Progenitor cell of endocrine pancreas (in vitro differentiated cells): Measurements from ENCODE around the gene GRIN2A. TPM values are rescaled to one million over a fixed set of nuclear protein-coding genes. Genes with fewer than 3 reads are reported as not detected.

Source experiments
- DNase-seq: peaks from one replicate; pipeline ENCODE4 v3.0.0; 2021; ENCODE audit warnings: low spot score; ENCODE audit not compliant: unreplicated experiment
- H3K27ac Mint-ChIP-seq: 2 replicates; pipeline ENCODE4 v1.8.0; 2021; ENCODE audit warnings: mild to moderate bottlenecking, moderate library complexity, mixed read lengths
- H3K27me3 Mint-ChIP-seq: 2 replicates; pipeline ENCODE4 v1.8.0; 2021; ENCODE audit warnings: mixed read lengths
- H3K36me3 Mint-ChIP-seq: 2 replicates; pipeline ENCODE4 v1.8.0; 2022; ENCODE audit warnings: mixed read lengths; ENCODE audit not compliant: insufficient read depth
- H3K4me1 Mint-ChIP-seq: 2 replicates; pipeline ENCODE4 v1.8.0; 2021; ENCODE audit warnings: low read depth, mixed read lengths
- H3K4me3 Mint-ChIP-seq: 2 replicates; pipeline ENCODE4 v1.8.0; 2021; ENCODE audit warnings: low read depth, mild to moderate bottlenecking, moderate library complexity, mixed read lengths
- H3K9me3 Mint-ChIP-seq: 2 replicates; pipeline ENCODE4 v1.8.0; 2021; ENCODE audit warnings: low read depth, mixed read lengths
- CTCF ChIP-seq: fragments of 200-600 bp; sonication (generic); IDR thresholded peaks from one replicate; pipeline ENCODE4 v1.5.0; 2021; ENCODE audit warnings: antibody characterized with exemption, mild to moderate bottlenecking; ENCODE audit not compliant: unreplicated experiment
- total RNA-seq: library from RNA; stranded (reverse); gene quantifications from 2 replicates; pipeline ENCODE4 v1.2.1, GENCODE V29; 2021

GRIN2A gene
- total RNA-seq, 1 donor from 2014 or later, result 1.7 TPM

- H3K36me3 Mint-ChIP-seq, result no peaks in the 10 kb centered on the region
- DNase-seq, result no peak
- no peak overlapping the region for H3K27ac Mint-ChIP-seq
- TF ChIP-seq CTCF, result no peak
- H3K27me3 Mint-ChIP-seq, result no peaks in the 10 kb centered on the region
- H3K9me3 Mint-ChIP-seq, result no peaks in the 10 kb centered on the region
- no peaks in the 10 kb centered on the region for H3K4me1 Mint-ChIP-seq
- H3K4me3 Mint-ChIP-seq, result no peak overlapping the region
Measured at GRCh38 chr16:9773289-9773688, 408.9 kb downstream of the GRIN2A start.

DNA sequence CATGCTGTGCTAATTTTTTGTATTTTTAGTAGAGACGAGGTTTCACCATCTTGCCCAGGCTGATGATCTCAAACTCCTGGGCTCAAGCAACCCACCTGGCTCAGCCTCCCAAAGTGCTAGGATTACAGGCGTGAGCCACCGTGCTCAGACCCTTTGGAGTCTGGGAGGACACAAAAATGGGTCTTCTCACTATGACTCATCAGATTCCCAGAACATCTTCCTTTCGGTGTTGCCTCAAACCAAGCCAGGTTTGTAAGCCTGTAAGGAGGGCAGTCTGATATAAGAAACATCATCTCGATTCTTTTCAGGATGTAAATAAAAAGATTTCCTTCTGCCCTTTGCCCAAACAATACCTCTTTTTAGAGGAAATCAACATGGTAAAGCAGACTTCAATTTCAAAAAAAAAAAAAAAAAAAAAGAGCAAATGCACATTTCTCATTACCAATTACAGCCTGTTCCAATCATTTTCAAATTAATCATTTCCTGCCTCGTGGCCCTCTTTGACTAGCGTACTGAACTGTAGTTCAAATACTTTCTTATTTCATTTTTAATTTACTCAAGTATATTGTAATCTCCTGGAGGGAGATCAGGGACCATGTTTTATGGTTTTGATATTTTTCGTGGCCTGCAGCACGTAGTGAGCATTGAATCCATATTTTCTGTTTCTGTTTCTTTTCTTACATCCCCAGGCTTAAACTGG lies 409.6 kb downstream of the GRIN2A start:
- Mint-ChIP-seq H3K27ac (no peak overlapping the region), H3K27me3 (no peaks in the 10 kb centered on the region), H3K4me3 (no peak overlapping the region), H3K4me1 (no peaks in the 10 kb centered on the region), H3K36me3 (no peaks in the 10 kb centered on the region), H3K9me3 (no peaks in the 10 kb centered on the region)
- no peak for DNase-seq
- no peak for TF ChIP-seq CTCF

DNA sequence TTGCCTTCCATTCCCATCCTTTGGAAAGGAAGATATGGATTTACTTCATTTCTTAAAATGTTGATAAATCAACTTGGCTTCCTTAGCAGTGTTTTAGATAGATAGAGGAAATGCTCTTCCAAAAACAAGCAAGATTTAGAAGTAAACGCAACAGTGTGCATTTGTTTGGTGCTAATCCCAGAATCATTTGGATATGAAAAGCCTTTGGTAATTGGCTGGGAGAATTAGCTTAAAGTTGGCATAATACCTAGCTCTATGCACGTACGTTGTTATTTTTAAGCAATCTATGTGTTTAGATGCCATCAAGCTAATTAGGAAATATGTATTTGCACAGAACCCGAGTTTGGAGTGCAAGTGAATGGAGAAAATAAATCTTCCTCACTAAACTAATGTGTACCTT lies 415.3 kb downstream of the GRIN2A start:
- DNase-seq, result no peak
- Mint-ChIP-seq H3K9me3 (no peaks in the 10 kb centered on the region), H3K36me3 (peaks cover 8% of the 10 kb centered on the region), H3K4me1 (no peaks in the 10 kb centered on the region), H3K4me3 (no peak overlapping the region), H3K27ac (no peak overlapping the region), H3K27me3 (no peaks in the 10 kb centered on the region)
- TF ChIP-seq CTCF, result no peak

- H3K27ac Mint-ChIP-seq, result no peak overlapping the region
- TF ChIP-seq CTCF, result no peak
- peaks cover 8% of the 10 kb centered on the region for H3K36me3 Mint-ChIP-seq
- no peak for DNase-seq
- no peak overlapping the region for H3K4me3 Mint-ChIP-seq
- H3K27me3 Mint-ChIP-seq, result no peaks in the 10 kb centered on the region
- no peaks in the 10 kb centered on the region for H3K4me1 Mint-ChIP-seq
- no peaks in the 10 kb centered on the region for H3K9me3 Mint-ChIP-seq
Measured at GRCh38 chr16:9763505-9763904, 418.7 kb downstream of the GRIN2A start.

GRCh38 chr16:9761870-9762269 lies 420.4 kb downstream of the GRIN2A start:
- Mint-ChIP-seq H3K27me3 (no peaks in the 10 kb centered on the region), H3K4me1 (no peaks in the 10 kb centered on the region), H3K36me3 (peaks cover 7% of the 10 kb centered on the region), H3K9me3 (no peaks in the 10 kb centered on the region), H3K4me3 (no peak overlapping the region), H3K27ac (no peak overlapping the region)
- TF ChIP-seq CTCF, result no peak
- no peak for DNase-seq
